ENCODE data around the gene CCDC28B. TPM values are rescaled to one million over a fixed set of nuclear protein-coding genes. Genes with fewer than 3 reads are reported as not detected.

CCDC28B gene
- total and polyA plus RNA-seq, 2 of the 13 experiments (the other 11 are each of a cell fraction or from before 2014, with no cell fraction given): 2.6 to 3.5 TPM

GRCh38 chr1:32241001-32241763, 40.8 kb downstream of the CCDC28B start (continued):
- TF ChIP-seq GMEB2 (CRISPR knock-in tag; IDR thresholded peaks at IDR 0.05; ENCODE audit: low read depth) (no peak), TEF (CRISPR knock-in tag; IDR thresholded peaks at IDR 0.05) (no peak), ZNF652 (CRISPR knock-in tag; IDR thresholded peaks at IDR 0.05; ENCODE audit: borderline replicate concordance, low read depth) (no peak), ZMAT3 (CRISPR knock-in tag; conservative IDR thresholded peaks at IDR 0.05) (0 out of 2 replicates have a peak, but pooled peaks have one; percentile 67), RBAK (CRISPR knock-in tag; IDR thresholded peaks at IDR 0.05) (no peak), HDAC1 (CRISPR knock-in tag; IDR thresholded peaks at IDR 0.05) (no peak; the same call in 1 of the 2 replicates), GPN1 (CRISPR knock-in tag; IDR thresholded peaks at IDR 0.05; ENCODE audit: borderline replicate concordance) (no peak), YEATS4 (CRISPR knock-in tag; IDR thresholded peaks at IDR 0.05; ENCODE audit: borderline replicate concordance) (peak; percentile 38; the same call in 1 of the 2 replicates), ZNF766 (CRISPR knock-in tag; IDR thresholded peaks at IDR 0.05; ENCODE audit: borderline replicate concordance) (0 out of 2 replicates have a peak, but pooled peaks have one; percentile 45), MTF1 (CRISPR knock-in tag; IDR thresholded peaks at IDR 0.05) (no peak), ZNF3 (CRISPR knock-in tag; IDR thresholded peaks at IDR 0.05) (no peak), ZBTB46 (CRISPR knock-in tag; IDR thresholded peaks at IDR 0.05; ENCODE audit: borderline replicate concordance) (no peak), TSC22D2 (CRISPR knock-in tag; IDR thresholded peaks at IDR 0.05; ENCODE audit: borderline replicate concordance) (0 out of 2 replicates have a peak, but pooled peaks have one; percentile 55), ZNF563 (CRISPR knock-in tag; IDR thresholded peaks at IDR 0.05) (0 out of 2 replicates have a peak, but pooled peaks have one; percentile 19), ZIK1 (CRISPR knock-in tag; IDR thresholded peaks at IDR 0.05; ENCODE audit: borderline replicate concordance, low read depth) (peak; percentile 53; the same call in 1 of the 2 replicates), ELF4 (CRISPR knock-in tag; IDR thresholded peaks at IDR 0.05; ENCODE audit: borderline replicate concordance) (no peak), TCF12 (IDR thresholded peaks at IDR 0.05) (no peak), TCF12 (CRISPR knock-in tag; IDR thresholded peaks at IDR 0.05) (no peak), HOXA9 (CRISPR knock-in tag; IDR thresholded peaks at IDR 0.05; ENCODE audit: borderline replicate concordance) (no peak), ZNF281 (CRISPR knock-in tag; IDR thresholded peaks at IDR 0.05; ENCODE audit: borderline replicate concordance) (peak; percentile 73; the same call in 1 of the 2 replicates), TEAD2 (CRISPR knock-in tag; IDR thresholded peaks at IDR 0.05) (no peak)
